GM12878 (cell line): ENCODE measurements around the gene HTR2B.

Experiments
- BACH1 ChIP-seq: fragments of 450-650 bp; IDR thresholded peaks from 2 replicates; pipeline ENCODE4 v1.6.1; 2017; ENCODE audit warnings: mild to moderate bottlenecking, borderline replicate concordance
- CHD2 ChIP-seq: IDR thresholded peaks from 2 replicates; pipeline ENCODE4 v1.6.1; 2011; ENCODE audit warnings: low read depth, low read length, improper control_type of control experiment, borderline replicate concordance
- CREB1 ChIP-seq: IDR thresholded peaks from 2 replicates; pipeline ENCODE4 v1.6.1; 2012; ENCODE audit warnings: low read depth, mild to moderate bottlenecking, inconsistent platforms
- MTA2 ChIP-seq: fragments of 450-650 bp; IDR thresholded peaks from 2 replicates; pipeline ENCODE4 v1.6.1; 2016; ENCODE audit warnings: low read depth, mild to moderate bottlenecking, moderate library complexity
- MYC ChIP-seq: IDR thresholded peaks from 2 replicates; pipeline ENCODE4 v1.6.1; 2011; ENCODE audit warnings: mild to moderate bottlenecking, low read length, moderate library complexity, inconsistent platforms; ENCODE audit not compliant: insufficient read depth, insufficient replicate concordance, insufficient read length, severe bottlenecking
- PML ChIP-seq: IDR thresholded peaks from 2 replicates; pipeline ENCODE4 v1.6.1; 2012; ENCODE audit warnings: low read length, inconsistent platforms
- POLR2A ChIP-seq: IDR thresholded peaks from 2 replicates; pipeline ENCODE4 v1.6.1; 2011; ENCODE audit warnings: low read depth, mild to moderate bottlenecking, low read length
- SIN3A ChIP-seq: IDR thresholded peaks from 2 replicates; pipeline ENCODE4 v1.6.1; 2012; ENCODE audit warnings: low read depth, low read length, improper control_type of control experiment
- SPI1 ChIP-seq: IDR thresholded peaks from 2 replicates; pipeline ENCODE4 v1.6.1; 2011; ENCODE audit warnings: low read depth, mild to moderate bottlenecking, low read length, moderate library complexity, borderline replicate concordance; ENCODE audit not compliant: insufficient read depth
- ZNF217 ChIP-seq: fragments of 450-650 bp; IDR thresholded peaks from 2 replicates; pipeline ENCODE4 v1.6.1; 2017; ENCODE audit warnings: antibody characterized with exemption, mild to moderate bottlenecking

- TF ChIP-seq SPI1 = no peak
- no peak for TF ChIP-seq MTA2
- no peak for TF ChIP-seq POLR2A
- TF ChIP-seq MYC = no peak
- no peak for TF ChIP-seq SIN3A
- no peak for TF ChIP-seq PML
- TF ChIP-seq CREB1 = no peak
- no peak for TF ChIP-seq BACH1
- TF ChIP-seq CHD2 = no peak
- TF ChIP-seq ZNF217 = no peak
Measured at GRCh38 chr2:231161877-231162329, 37.1 kb upstream of the HTR2B start.
